Erythroblast (primary cell): ENCODE data around the gene GOSR2.

Source experiments
- DNase-seq, 2 experiments: peaks; one replicate each; lab custom pipeline; 2025; lab: John Stamatoyannopoulos, UW
- GATA1 ChIP-seq: IDR thresholded peaks from 2 replicates; pipeline ENCODE4 v1.6.1; 2011; ENCODE audit warnings: low read depth, mild to moderate bottlenecking, control low read depth, low read length, moderate library complexity
- POLR2A ChIP-seq: IDR thresholded peaks from 2 replicates; pipeline ENCODE4 v1.6.1; 2011; ENCODE audit warnings: mild to moderate bottlenecking, low read length

GOSR2 gene

DNA sequence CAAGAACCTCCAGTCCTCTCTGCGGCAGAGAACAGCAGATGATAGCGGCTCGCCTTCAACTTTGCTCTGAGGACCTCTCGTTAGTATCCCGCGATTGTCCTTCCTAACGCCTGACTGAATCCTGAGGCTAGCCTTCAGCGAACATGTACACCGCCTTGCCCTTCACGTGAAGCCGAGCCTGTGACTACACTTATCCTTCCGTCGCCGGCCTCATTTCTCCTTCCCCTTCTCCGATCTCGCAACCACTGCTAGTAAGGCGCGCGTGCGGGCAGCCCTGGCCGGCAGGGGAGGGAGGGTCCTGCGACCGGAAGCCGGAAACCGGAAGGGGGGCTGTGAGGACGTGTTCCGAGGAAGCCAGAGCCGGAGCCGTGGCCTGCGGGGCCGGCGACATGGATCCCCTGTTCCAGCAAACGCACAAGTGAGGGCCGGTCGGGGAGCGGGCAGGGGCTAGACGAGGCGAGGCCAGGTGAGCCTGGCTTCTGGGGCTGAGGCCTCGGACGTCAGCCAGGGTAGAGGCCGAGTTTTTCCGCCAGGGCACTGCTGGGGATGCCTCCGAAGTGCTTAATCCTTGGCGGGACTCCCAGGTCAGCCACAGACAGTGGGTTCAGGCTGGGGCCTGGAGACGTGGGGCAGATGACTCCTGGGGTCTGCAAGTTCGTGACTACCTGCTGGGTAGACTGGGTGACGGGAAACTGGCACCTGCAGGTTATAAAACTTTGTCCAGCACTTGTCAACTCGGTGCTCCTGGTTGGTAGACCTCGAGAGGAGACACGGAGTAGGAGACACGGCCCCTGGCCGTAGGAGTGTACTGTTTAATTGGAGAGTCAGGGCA is at the start of gene GOSR2:
GOSR2 (plus strand) TSS at position 357 of the 832 bp plus-strand sequence; CDS start at position 390, 33 bp downstream.
- TF ChIP-seq POLR2A (peak; percentile 96), GATA1 (no peak)
- DNase-seq: peak; percentile 95 to 96

DNA sequence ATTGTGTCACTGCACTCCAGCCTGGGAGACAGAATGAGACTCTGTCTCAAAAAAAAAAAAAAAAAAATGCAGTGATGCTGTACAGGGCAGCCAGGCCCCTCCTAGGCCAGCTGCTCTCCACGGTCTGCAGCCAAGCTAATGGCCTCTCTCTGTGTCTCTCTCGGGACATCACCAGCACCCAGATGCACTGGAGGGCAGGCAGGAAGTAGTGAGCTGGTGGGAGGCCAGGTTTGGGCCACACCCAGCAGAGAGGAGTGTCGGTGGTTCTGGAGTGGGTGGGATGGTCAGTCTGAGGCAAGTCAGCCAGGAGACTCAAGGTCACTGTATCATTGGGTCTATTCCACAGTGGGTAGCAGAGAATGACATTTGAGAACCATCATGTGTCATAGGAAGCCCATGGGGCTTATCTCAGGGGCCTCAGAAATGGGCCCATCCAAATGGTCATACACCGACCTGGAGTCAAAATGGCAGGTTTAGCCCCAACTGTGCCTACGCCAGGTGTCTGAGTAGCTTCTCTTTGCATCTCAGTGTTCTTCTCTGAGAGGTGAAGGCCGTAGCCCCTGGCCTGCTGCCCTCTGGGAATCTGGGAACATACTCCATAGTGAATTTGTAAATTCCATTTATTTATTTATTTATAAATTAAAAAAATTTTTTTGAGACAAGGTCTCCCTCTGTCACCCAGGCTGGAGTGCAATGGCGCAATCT is 48.9 kb upstream of the GOSR2 start:
- no peak for TF ChIP-seq POLR2A
- TF ChIP-seq GATA1: no peak
- no peak for DNase-seq

DNA sequence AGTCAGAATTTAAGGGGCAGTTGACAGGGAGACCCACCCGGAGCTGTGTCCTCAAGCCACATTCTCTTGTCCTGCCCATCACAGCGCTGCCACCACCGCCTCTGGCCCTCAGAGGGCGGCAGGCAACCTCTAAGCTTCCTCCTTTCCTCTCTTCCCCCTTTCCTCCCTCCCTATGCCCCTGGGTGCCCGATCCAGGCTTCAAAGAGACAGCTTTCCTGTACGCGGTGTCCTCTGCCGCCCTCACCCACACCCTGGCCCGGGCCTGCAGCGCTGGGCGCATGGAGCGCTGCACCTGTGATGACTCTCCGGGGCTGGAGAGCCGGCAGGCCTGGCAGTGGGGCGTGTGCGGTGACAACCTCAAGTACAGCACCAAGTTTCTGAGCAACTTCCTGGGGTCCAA is 48.1 kb upstream of the GOSR2 start:
- no peak for TF ChIP-seq GATA1
- DNase-seq: no peak

DNA sequence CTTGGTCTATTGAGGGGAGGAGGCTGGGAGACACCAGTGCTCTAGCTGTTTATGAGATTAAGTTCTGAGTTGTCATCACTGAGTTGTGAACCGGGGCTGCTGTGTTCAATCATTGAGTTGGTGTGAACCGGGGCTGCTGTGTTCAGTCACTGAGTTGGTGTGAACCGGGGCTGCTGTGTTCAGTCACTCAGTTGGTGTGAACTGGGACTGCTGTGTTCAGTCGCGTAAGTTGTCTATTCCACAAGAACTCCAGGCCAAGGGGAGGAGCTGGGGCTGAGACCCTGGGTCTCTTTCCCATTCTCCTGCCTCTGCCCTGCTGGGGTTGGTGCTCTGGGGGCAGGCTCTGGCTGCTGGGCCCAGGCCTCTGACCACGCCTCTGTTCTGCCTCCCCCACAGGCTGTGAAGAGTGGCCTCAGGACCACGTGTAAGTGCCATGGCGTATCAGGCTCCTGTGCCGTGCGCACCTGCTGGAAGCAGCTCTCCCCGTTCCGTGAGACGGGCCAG is 47.1 kb upstream of the GOSR2 start:
- DNase-seq: no peak
- TF ChIP-seq GATA1 (no peak), POLR2A (no peak)

DNA sequence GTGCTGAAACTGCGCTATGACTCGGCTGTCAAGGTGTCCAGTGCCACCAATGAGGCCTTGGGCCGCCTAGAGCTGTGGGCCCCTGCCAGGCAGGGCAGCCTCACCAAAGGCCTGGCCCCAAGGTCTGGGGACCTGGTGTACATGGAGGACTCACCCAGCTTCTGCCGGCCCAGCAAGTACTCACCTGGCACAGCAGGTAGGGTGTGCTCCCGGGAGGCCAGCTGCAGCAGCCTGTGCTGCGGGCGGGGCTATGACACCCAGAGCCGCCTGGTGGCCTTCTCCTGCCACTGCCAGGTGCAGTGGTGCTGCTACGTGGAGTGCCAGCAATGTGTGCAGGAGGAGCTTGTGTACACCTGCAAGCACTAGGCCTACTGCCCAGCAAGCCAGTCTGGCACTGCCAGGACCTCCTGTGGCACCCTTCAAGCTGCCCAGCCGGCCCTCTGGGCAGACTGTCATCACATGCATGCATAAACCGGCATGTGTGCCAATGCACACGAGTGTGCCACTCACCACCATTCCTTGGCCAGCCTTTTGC is 46.5 kb upstream of the GOSR2 start:
- TF ChIP-seq GATA1 (no peak), POLR2A (no peak)
- DNase-seq: peak in 1 of 2 experiments; percentile 19

DNA sequence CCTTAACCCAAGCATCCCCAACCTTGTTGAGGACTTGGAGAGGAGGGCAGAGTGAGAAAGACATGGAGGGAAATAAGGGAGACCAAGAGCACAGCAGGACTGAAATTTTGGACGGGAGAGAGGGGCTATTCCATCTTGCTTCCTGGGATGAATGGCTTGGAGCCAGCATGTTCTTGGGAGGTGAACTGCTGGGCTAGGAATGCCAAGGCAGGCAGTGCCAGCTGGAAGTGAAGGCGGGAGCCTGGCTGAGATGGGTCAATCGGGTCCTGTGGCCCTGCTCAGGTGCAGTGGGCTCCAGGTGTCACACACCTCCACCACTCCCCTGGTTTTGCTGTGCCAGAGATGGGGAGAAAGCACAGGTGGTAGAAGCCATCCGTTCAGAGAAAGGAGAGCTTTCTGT is 46.0 kb upstream of the GOSR2 start:
- DNase-seq: no peak
- no peak for TF ChIP-seq POLR2A
- no peak for TF ChIP-seq GATA1

DNA sequence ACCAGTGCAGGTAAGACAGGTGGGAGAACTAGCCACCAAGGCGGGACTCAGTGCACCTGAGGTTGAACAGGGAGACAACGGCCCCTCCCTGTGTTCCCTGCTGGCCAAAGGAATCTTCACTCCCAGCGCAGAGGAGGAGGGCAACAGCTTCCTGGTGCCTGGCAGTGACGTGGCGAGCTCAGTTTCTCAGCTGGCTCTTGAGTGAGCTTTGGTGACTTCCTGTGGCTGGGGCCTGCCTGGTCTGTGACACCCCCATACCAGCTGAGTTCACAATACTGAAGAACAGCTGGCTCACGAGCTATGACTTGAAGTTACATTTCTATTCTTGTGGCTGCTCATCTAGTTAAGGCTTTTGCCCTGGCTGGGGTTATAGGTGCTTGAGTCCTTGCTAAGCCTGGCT is 45.5 kb upstream of the GOSR2 start:
- DNase-seq: no peak
- TF ChIP-seq GATA1 (no peak), POLR2A (no peak)

DNA sequence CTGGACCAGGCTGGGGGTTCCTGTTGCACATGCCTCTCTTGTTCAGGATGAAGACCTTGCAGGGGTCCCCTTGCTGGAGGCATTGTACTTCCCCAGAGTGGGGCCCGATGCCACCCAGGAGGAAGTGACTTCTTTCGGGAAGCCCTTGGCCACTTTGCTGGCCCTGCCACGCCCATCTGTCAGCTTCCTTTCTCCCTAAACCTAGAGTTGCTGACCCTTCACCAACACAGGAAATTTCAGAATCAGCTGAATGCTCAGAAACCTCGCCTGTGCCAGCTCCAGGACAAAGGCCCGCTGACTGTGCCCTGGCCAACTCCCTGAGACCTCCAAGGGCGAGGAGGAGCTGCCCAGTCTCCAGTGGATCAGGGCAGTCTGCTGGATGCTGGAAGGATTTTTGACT is 44.9 kb upstream of the GOSR2 start:
- DNase-seq: no peak
- TF ChIP-seq GATA1 (no peak), POLR2A (no peak)

DNA sequence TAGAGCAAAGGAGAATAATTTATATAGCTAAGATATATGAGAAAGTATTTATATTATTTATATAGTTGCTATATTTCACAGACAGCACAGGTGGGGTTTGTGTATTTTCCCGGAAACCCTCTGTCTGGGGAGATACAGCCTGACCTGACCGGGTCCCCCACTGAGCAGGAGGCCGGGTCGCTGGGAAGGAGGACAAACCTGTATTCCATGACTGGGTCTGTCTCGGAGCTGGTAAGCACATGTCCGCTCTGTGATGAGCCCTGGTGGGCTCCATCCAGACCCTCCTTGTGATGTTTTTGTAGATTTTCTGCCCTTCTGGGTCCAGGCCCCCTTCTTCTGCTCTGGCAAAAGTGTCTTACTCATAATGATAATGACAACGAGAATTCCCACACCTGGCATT is 43.9 kb upstream of the GOSR2 start:
- no peak for DNase-seq
- TF ChIP-seq GATA1 (no peak), POLR2A (no peak)

DNA sequence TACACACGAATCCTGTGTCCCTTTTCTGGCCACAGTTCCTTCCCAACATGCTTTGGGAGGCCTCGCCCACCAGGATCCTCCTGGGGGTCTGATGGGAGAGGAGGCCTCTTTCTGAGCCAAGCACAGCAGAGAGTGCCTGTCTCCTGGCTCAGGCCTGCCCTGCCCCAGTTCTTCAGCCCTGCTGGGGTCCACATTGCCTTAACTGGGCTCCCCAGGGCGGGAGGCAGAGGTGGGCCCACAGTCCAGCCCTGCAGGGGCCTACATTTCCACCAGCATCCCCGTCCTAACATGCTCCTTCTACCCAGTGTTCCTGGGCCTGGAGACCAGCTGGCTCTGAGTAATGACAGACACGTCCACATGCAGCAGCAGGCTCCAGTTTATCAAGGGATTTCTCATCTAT is 41.9 kb upstream of the GOSR2 start:
- DNase-seq: no peak
- TF ChIP-seq GATA1: no peak

DNA sequence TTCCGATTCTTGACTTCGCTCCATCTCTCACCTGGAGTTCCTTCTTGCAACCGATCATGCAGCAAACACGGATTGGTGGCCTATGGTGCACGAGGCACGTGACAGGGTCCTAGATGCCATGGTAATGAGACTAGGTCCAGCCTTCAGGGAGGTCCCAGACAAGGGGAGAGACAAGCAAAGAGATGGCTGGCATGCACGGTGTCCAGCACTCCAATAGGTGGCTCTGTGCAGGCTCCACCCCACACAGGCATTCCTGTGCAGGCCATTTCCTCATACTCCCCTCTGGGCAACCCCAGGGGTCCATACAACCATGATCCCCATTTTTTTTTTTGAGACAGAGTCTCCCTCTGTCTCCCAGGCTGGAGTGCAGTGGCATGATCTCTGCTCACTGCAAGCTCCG is 40.3 kb upstream of the GOSR2 start:
- DNase-seq: no peak
- no peak for TF ChIP-seq POLR2A
- no peak for TF ChIP-seq GATA1

DNA sequence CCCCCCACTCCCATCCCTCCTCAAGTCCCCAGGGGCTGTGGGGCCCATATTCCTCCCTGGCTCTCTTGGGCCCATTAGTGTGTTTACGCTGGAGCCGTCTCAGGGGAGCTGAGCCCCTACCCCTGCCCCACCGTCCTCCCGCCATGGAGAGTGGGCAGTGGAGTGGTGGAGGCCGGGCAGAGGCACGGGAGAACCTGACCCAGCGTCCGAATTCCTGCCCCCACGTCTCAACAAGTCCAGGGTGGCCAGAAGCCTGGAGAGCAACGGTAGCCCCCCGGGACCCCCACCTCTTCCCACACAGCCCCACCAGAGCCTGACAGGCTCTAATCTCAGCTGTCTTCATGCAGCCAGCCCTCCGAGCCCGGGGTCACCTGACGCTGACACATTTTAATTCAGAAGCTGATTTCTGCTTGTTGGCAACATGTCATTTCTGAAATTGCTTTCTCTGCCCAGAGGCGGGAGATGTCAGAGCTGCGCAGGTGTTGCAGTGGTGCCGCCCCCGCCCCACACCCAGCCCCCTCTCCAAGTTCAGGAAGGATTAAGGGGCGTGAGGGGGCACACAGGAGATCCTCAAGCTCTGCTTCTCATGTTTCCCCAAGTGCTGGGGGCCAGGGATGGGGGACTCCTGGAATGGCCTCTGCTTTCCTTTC is 39.0 kb upstream of the GOSR2 start:
- TF ChIP-seq POLR2A (no peak), GATA1 (no peak)
- no peak for DNase-seq

DNA sequence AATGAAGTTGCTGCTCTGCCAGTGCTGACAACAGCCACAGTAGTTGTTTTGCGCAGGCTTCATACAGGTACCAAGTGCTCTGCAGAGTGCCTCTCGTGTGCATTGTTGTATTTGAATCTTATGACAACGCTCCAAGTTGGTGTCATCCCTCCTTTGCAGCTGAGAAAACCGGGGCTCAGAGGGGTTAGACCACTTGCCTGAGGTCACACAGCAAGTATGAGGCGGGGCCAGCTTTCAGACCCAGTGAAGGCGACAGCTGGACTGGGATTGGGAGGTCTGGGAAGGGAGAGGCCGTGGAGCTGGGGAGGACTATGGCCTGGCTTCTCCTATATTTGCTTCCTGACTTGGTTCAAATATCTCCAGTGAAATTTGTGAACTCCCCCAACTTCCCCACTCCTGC is 38.4 kb upstream of the GOSR2 start:
- DNase-seq: no peak
- TF ChIP-seq GATA1 (no peak), POLR2A (no peak)
